ENCODE measurements around the gene CSNK2A3. TPM values are rescaled to one million over a fixed set of nuclear protein-coding genes. Genes with fewer than 3 reads are reported as not detected.

CSNK2A3 gene
- total and polyA plus RNA-seq, 2 donors (not counting 1 experiment from before 2014, with no cell fraction given) = 0.15 to 0.32 TPM

DNA sequence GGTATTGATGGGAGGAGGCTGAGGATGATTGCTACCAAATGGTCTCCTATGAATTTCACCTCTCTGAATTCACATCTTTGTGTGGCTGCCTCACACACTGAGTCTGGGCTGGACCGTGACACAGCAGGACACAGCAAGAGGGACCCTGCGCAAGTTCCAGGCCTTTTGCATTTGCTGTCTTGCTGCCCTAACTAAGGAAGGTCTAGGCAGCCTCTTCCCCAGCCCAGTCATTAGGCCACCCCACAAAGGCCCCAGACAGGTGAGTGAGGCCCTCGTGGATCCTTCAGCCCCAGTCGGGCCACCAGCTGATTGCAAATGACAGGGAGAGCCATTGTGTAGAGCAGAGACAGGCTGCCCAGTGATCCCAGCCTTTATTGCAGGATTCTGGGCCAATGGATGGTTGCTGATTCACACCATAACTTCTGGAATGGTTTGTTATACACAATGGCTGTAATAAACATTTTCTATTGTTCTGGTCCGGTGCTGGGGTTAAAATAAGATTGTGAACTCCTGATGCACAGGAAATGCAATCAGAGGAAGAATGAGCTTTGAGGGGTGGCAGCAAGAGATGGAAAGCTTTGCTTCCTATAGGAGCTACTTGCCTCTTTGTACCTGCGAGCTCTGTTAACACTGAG lies 28.5 kb upstream of the CSNK2A3 start:
- intact Hi-C loops (cut with micrococcal nuclease) = no loop called here
- Histone ChIP-seq H3K4me1 (ENCODE audit: control insufficient read depth in 2 of 2, insufficient read depth in 2 of 2, low read length in 2 of 2) (no peaks in the 10 kb centered on the region), H3K79me2 (ENCODE audit: control insufficient read depth, insufficient read depth, low read length) (no peaks in the 10 kb centered on the region), H3K27ac (ENCODE audit: low read length in 2 of 2) (no peak overlapping the region), H3K27me3 (replicated peaks in 1 of 4; ENCODE audit: control extremely low read depth in 1 of 4, control insufficient read depth in 3 of 4, insufficient read depth in 4 of 4, low read length in 3 of 4) (no peaks in the 10 kb centered on the region), H3K9ac (ENCODE audit: low read length) (no peak overlapping the region), H3K4me3 (ENCODE audit: control extremely low read depth in 1 of 5, extremely low read depth in 1 of 5, insufficient read depth in 1 of 5, low read depth in 2 of 5, low read length in 4 of 5) (no peak overlapping the region), H3K36me3 (replicated peaks in 1 of 2; ENCODE audit: control extremely low read depth in 1 of 2, control insufficient read depth in 1 of 2, extremely low read depth in 1 of 2, insufficient read depth in 2 of 2, low read length in 1 of 2) (no peaks in the 10 kb centered on the region), H3K4me2 (replicated peaks; ENCODE audit: low read depth, low read length, poor library complexity, severe bottlenecking) (no peak overlapping the region), H4K20me1 (ENCODE audit: control insufficient read depth, insufficient read depth, low read length, poor library complexity, severe bottlenecking) (no peaks in the 10 kb centered on the region), H2AFZ (ENCODE audit: insufficient read depth, low read depth, low read length, poor library complexity, severe bottlenecking) (no peak overlapping the region), H3K9me3 (ENCODE audit: control extremely low read depth in 1 of 3, control insufficient read depth in 2 of 3, insufficient read depth in 1 of 3, low read length in 2 of 3) (no peaks in the 10 kb centered on the region)
- Mint-ChIP-seq H3K27ac (no peak overlapping the region), H3K4me3 (no peak overlapping the region), H3K27me3 (peaks cover 2% of the 10 kb centered on the region), H3K9me3 (ENCODE audit: insufficient read depth) (no peaks in the 10 kb centered on the region), H3K4me1 (no peaks in the 10 kb centered on the region)
- ChIA-PET CTCF (no interaction called here), POLR2A (no interaction called here)
- WGBS (ENCODE audit: insufficient coverage) = 88% methylated on average over 4 of the region's 6 CpGs
- no peak for TF ChIP-seq EZH2 (IDR thresholded peaks at IDR 0.05; ENCODE audit: borderline replicate concordance, insufficient read depth, low read depth, low read length, poor library complexity, severe bottlenecking)
- TF ChIP-seq, protein P1, sequence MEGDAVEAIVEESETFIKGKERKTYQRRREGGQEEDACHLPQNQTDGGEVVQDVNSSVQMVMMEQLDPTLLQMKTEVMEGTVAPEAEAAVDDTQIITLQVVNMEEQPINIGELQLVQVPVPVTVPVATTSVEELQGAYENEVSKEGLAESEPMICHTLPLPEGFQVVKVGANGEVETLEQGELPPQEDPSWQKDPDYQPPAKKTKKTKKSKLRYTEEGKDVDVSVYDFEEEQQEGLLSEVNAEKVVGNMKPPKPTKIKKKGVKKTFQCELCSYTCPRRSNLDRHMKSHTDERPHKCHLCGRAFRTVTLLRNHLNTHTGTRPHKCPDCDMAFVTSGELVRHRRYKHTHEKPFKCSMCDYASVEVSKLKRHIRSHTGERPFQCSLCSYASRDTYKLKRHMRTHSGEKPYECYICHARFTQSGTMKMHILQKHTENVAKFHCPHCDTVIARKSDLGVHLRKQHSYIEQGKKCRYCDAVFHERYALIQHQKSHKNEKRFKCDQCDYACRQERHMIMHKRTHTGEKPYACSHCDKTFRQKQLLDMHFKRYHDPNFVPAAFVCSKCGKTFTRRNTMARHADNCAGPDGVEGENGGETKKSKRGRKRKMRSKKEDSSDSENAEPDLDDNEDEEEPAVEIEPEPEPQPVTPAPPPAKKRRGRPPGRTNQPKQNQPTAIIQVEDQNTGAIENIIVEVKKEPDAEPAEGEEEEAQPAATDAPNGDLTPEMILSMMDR (IDR thresholded peaks at IDR 0.05) = no peak
- no peak for DNase-seq
- ATAC-seq (ENCODE audit: low read depth) = no peak

DNA sequence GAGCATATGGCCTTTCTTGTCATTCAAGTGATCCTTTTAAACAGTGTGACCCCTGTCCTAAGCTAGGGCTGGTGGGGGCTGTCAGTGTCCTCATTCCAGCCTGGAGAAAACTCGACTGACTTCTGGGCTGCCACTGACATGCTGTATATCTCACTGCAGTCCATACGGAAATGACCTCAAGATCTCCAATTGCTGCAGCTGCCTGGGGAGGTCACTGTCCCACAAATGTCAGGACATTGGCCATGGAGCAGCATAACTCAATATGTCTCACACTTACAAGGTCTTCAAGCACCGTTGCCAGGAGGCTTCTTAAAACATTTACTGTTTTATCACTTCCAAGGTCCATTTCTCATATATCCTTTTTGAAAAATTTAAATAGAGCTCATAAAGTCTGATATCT lies 27.8 kb upstream of the CSNK2A3 start:
- H3K9me3 ChIP-seq (ENCODE audit: control extremely low read depth in 1 of 3, control insufficient read depth in 2 of 3, insufficient read depth in 1 of 3, low read length in 2 of 3) = no peaks in the 10 kb centered on the region
- H4K20me1 ChIP-seq (ENCODE audit: control insufficient read depth, insufficient read depth, low read length, poor library complexity, severe bottlenecking) = no peaks in the 10 kb centered on the region
- ATAC-seq (ENCODE audit: low read depth) (no peak), DNase-seq (no peak)
- no peak overlapping the region for H3K4me3 ChIP-seq (ENCODE audit: control extremely low read depth in 1 of 5, extremely low read depth in 1 of 5, insufficient read depth in 1 of 5, low read depth in 2 of 5, low read length in 4 of 5)
- ChIA-PET POLR2A (no interaction called here), CTCF (no interaction called here)
- no peaks in the 10 kb centered on the region for H3K9me3 Mint-ChIP-seq (ENCODE audit: insufficient read depth)
- H3K4me3 Mint-ChIP-seq = no peak overlapping the region
- intact Hi-C loops (cut with micrococcal nuclease) = no loop called here
- no peak overlapping the region for H3K9ac ChIP-seq (ENCODE audit: low read length)
- no peaks in the 10 kb centered on the region for H3K4me1 ChIP-seq (ENCODE audit: control insufficient read depth in 2 of 2, insufficient read depth in 2 of 2, low read length in 2 of 2)
- H3K79me2 ChIP-seq (ENCODE audit: control insufficient read depth, insufficient read depth, low read length) = no peaks in the 10 kb centered on the region
- no peak for TF ChIP-seq EZH2 (IDR thresholded peaks at IDR 0.05; ENCODE audit: borderline replicate concordance, insufficient read depth, low read depth, low read length, poor library complexity, severe bottlenecking)
- TF ChIP-seq, protein P1 (IDR thresholded peaks at IDR 0.05) = no peak
- H3K4me2 ChIP-seq (replicated peaks; ENCODE audit: low read depth, low read length, poor library complexity, severe bottlenecking) = no peak overlapping the region
- H3K27me3 Mint-ChIP-seq = peaks cover 2% of the 10 kb centered on the region
- no peak overlapping the region for H3K27ac Mint-ChIP-seq
- H3K36me3 ChIP-seq (replicated peaks in 1 of 2; ENCODE audit: control extremely low read depth in 1 of 2, control insufficient read depth in 1 of 2, extremely low read depth in 1 of 2, insufficient read depth in 2 of 2, low read length in 1 of 2) = no peaks in the 10 kb centered on the region
- H3K27me3 ChIP-seq (replicated peaks in 1 of 4; ENCODE audit: control extremely low read depth in 1 of 4, control insufficient read depth in 3 of 4, insufficient read depth in 4 of 4, low read length in 3 of 4) = no peaks in the 10 kb centered on the region
- WGBS (ENCODE audit: insufficient coverage) = 73% methylated on average over 2 of the region's 3 CpGs
- H3K27ac ChIP-seq (ENCODE audit: low read length in 2 of 2) = no peak overlapping the region
- no peaks in the 10 kb centered on the region for H3K4me1 Mint-ChIP-seq
- no peak overlapping the region for H2AFZ ChIP-seq (ENCODE audit: insufficient read depth, low read depth, low read length, poor library complexity, severe bottlenecking)

Measured in B cell (primary cell).